ENCODE measurements around the gene ZNF772. TPM values are rescaled to one million over a fixed set of nuclear protein-coding genes. Genes with fewer than 3 reads are reported as not detected.

Gene ZNF772
- total RNA-seq, 5 donors from 2014 or later (not counting 1 experiment from before 2014, with no cell fraction given): 2.3 to 12.1 (median 9.4) TPM

GRCh38 chr19:57438925-57439324, 38.4 kb downstream of the ZNF772 start:
- H3K27ac ChIP-seq (ENCODE audit: low read length): no peak overlapping the region
- H3K36me3 Mint-ChIP-seq: peaks cover 61% of the 10 kb centered on the region
- H3K9me3 Mint-ChIP-seq: peaks cover 30 to 50% (median 40%) of the 10 kb centered on the region in 3 donors

GRCh38 chr19:57437931-57438330, 39.4 kb downstream of the ZNF772 start:
- DNase-seq (no peak), ATAC-seq (replicated peaks in 1 of 4) (no peak)
- CTCF ChIA-PET: no interaction called here
- Mint-ChIP-seq H3K36me3 (peaks cover 51% of the 10 kb centered on the region), H3K4me3 (no peak overlapping the region), H3K27ac (no peak overlapping the region), H3K9me3 (peaks cover 28 to 41% (median 33%) of the 10 kb centered on the region in 3 donors), H3K27me3 (no peaks in the 10 kb centered on the region), H3K4me1 (peaks cover 23 to 44% (median 27%) of the 10 kb centered on the region in 3 donors)
- POLR2A ChIA-PET: interaction anchor here in 1 of 2 donors (0.6 kb wide), 2 partner anchors 62 to 380 kb away, joined by 3 read pairs; partner anchors contain the start of gene ZNF773
- Histone ChIP-seq H3K27me3 (replicated peaks in 1 of 2; ENCODE audit: control insufficient read depth in 2 of 2, extremely low read depth in 1 of 2, insufficient read depth in 2 of 2, low read length in 1 of 2) (no peaks in the 10 kb centered on the region), H3K4me1 (ENCODE audit: control insufficient read depth in 1 of 2, extremely low read depth in 1 of 2, insufficient read depth in 2 of 2, low read length in 2 of 2) (peaks cover 3 to 22% of the 10 kb centered on the region in 2 experiments), H3K4me3 (ENCODE audit: control insufficient read depth in 1 of 2, extremely low read depth in 1 of 2, low read length in 1 of 2) (no peak overlapping the region), H3K9me3 (peaks cover 2% of the 10 kb centered on the region), H3K36me3 (ENCODE audit: control insufficient read depth in 2 of 2, extremely low read depth in 1 of 2, insufficient read depth in 1 of 2, low read length in 1 of 2) (peaks cover 8 to 30% of the 10 kb centered on the region in 2 donors), H3K27ac (ENCODE audit: low read length) (no peak overlapping the region)
- 82% methylated on average over 2 of the region's 4 CpGs for WGBS (ENCODE audit: insufficient coverage)

More at GRCh38 chr19:57438925-57439324, 38.4 kb downstream of the ZNF772 start:
- DNase-seq (no peak), ATAC-seq (replicated peaks in 1 of 4) (no peak)
- Histone ChIP-seq H3K4me3 (ENCODE audit: control insufficient read depth in 1 of 2, extremely low read depth in 1 of 2, low read length in 1 of 2) (no peak overlapping the region), H3K9me3 (peaks cover 2% of the 10 kb centered on the region), H3K4me1 (ENCODE audit: control insufficient read depth in 1 of 2, extremely low read depth in 1 of 2, insufficient read depth in 2 of 2, low read length in 2 of 2) (peaks cover 3 to 22% of the 10 kb centered on the region in 2 experiments), H3K27me3 (replicated peaks in 1 of 2; ENCODE audit: control insufficient read depth in 2 of 2, extremely low read depth in 1 of 2, insufficient read depth in 2 of 2, low read length in 1 of 2) (no peaks in the 10 kb centered on the region), H3K36me3 (ENCODE audit: control insufficient read depth in 2 of 2, extremely low read depth in 1 of 2, insufficient read depth in 1 of 2, low read length in 1 of 2) (peaks cover 11 to 39% of the 10 kb centered on the region in 2 donors)
- WGBS (ENCODE audit: insufficient coverage): 97% methylated on average over 8 of the region's 9 CpGs
- CTCF ChIA-PET: no interaction called here
- POLR2A ChIA-PET: no interaction called here
- H3K27ac Mint-ChIP-seq: no peak overlapping the region
- no peaks in the 10 kb centered on the region for H3K27me3 Mint-ChIP-seq
- H3K4me3 Mint-ChIP-seq: no peak overlapping the region
- peaks cover 23 to 44% (median 27%) of the 10 kb centered on the region in 3 donors for H3K4me1 Mint-ChIP-seq

- Mint-ChIP-seq H3K36me3 (peaks cover 36% of the 10 kb centered on the region), H3K4me1 (peaks cover 23 to 44% (median 27%) of the 10 kb centered on the region in 3 donors), H3K27ac (peak overlapping the region in 1 of 2 donors; percentile 5), H3K9me3 (peaks cover 19 to 27% (median 24%) of the 10 kb centered on the region in 3 donors), H3K4me3 (peak overlapping the region; percentile 92 to 98 (median 97)), H3K27me3 (no peaks in the 10 kb centered on the region)
- Histone ChIP-seq H3K4me3 (ENCODE audit: control insufficient read depth in 1 of 2, extremely low read depth in 1 of 2, low read length in 1 of 2) (no peak overlapping the region), H3K36me3 (ENCODE audit: control insufficient read depth in 2 of 2, extremely low read depth in 1 of 2, insufficient read depth in 1 of 2, low read length in 1 of 2) (peaks cover 8 to 16% of the 10 kb centered on the region in 2 donors), H3K27ac (ENCODE audit: low read length) (no peak overlapping the region), H3K27me3 (replicated peaks in 1 of 2; ENCODE audit: control insufficient read depth in 2 of 2, extremely low read depth in 1 of 2, insufficient read depth in 2 of 2, low read length in 1 of 2) (no peaks in the 10 kb centered on the region), H3K4me1 (ENCODE audit: control insufficient read depth in 1 of 2, extremely low read depth in 1 of 2, insufficient read depth in 2 of 2, low read length in 2 of 2) (peaks cover 3 to 22% of the 10 kb centered on the region in 2 experiments), H3K9me3 (no peaks in the 10 kb centered on the region)
- POLR2A ChIA-PET: interaction anchor here in 1 of 2 donors (0.6 kb wide), 1 partner anchor 1023 kb away, joined by 4 read pairs; no protein-coding TSS in a partner anchor
- CTCF ChIA-PET: interaction anchor here in 1 of 2 donors (0.6 kb wide), 1 partner anchor 274 kb away, joined by 4 read pairs; no protein-coding TSS in a partner anchor
- ATAC-seq (replicated peaks in 1 of 4) (no peak), DNase-seq (no peak)
- WGBS (ENCODE audit: insufficient coverage): no CpG with 5 or more reads among the region's 1 CpG
These were observed 40.9 kb downstream of the ZNF772 start for GRCh38 chr19:57436417-57436816.

DNA sequence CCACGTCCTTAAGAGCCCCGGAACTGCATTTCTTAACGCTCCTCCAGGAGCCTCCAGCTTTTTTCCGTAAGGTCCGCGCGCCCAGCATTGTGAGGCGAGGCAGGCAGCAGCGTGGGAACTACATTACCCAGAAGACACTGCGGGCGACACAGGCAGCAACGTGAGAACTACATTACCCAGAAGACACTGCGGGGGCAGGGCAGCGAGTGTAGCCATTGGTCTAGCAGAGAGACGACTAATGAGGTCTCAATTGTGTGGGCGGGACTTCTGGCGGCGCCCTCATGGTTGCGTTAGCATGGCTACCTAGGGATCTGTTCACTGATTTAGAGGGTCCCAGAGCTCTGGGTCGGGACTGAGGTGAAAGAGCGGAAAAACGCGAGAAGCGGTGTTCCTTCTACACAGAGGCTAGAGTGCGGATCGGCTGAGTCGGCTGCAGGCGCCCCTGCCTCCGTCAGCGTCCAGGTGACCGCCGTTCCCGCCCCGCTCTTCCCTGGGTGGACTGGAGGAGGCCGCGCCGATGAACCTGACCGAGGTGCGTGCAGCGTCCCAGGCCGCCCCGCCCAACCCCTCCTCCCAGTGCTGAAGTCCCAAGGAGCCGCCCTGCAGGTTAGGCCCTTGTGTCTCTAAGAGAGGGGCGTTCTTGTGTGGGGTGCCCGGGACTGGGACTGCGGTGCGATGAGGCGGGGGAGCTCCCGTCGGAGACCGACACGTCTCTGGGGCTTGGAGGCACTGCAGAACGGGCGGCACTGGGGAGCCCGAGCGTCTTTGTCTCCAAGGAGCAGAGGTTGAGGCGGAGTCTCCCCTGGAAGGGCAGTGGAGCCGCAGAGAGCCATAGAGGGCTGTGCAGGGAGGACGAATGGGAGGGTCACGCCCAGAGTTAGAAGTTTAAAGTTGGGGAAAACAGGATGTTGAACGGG, 42.0 kb downstream of the ZNF772 start, which contains the start of gene ZNF749:
ZNF749 (plus strand) TSS at position 264 of the 917 bp plus-strand sequence; CDS start at position 518, 254 bp downstream.
- Histone ChIP-seq H3K4me1 (ENCODE audit: control insufficient read depth in 1 of 2, extremely low read depth in 1 of 2, insufficient read depth in 2 of 2, low read length in 2 of 2) (peaks cover 3 to 22% of the 10 kb centered on the region in 2 experiments), H3K36me3 (ENCODE audit: control insufficient read depth in 2 of 2, extremely low read depth in 1 of 2, insufficient read depth in 1 of 2, low read length in 1 of 2) (peaks cover 8 to 15% of the 10 kb centered on the region in 2 donors), H3K27ac (ENCODE audit: low read length) (peak within 1 kb of the TSS; percentile 51), H3K9me3 (no peaks in the 10 kb centered on the region), H3K27me3 (replicated peaks in 1 of 2; ENCODE audit: control insufficient read depth in 2 of 2, extremely low read depth in 1 of 2, insufficient read depth in 2 of 2, low read length in 1 of 2) (no peaks in the 10 kb centered on the region), H3K4me3 (ENCODE audit: control insufficient read depth in 1 of 2, extremely low read depth in 1 of 2, low read length in 1 of 2) (peak within 1 kb of the TSS; percentile 74 to 85)
- Mint-ChIP-seq H3K9me3 (peaks cover 10 to 21% (median 20%) of the 10 kb centered on the region in 3 donors), H3K27ac (peak within 1 kb of the TSS; percentile 86 to 95), H3K4me3 (peak within 1 kb of the TSS; percentile 92 to 98 (median 97)), H3K27me3 (no peaks in the 10 kb centered on the region), H3K36me3 (peaks cover 27% of the 10 kb centered on the region), H3K4me1 (peaks cover 23 to 40% (median 27%) of the 10 kb centered on the region in 3 donors)
- POLR2A ChIA-PET: no interaction called here
- DNase-seq (peak; percentile 90 to 99 (median 97)), ATAC-seq (replicated peaks in 1 of 4) (peak; percentile 99 to 100 (median 100))
- CTCF ChIA-PET: interaction anchor here in 1 of 2 donors (0.8 kb wide), 1 partner anchor 29 kb away, joined by 5 read pairs; no protein-coding TSS in a partner anchor
- under 1% methylated on average over 53 of the region's 61 CpGs for WGBS (ENCODE audit: insufficient coverage)

GRCh38 chr19:57434386-57435061, 42.8 kb downstream of the ZNF772 start:
- Histone ChIP-seq H3K9me3 (no peaks in the 10 kb centered on the region), H3K36me3 (ENCODE audit: control insufficient read depth in 2 of 2, extremely low read depth in 1 of 2, insufficient read depth in 1 of 2, low read length in 1 of 2) (peaks cover 8 to 13% of the 10 kb centered on the region in 2 donors), H3K4me1 (ENCODE audit: control insufficient read depth in 1 of 2, extremely low read depth in 1 of 2, insufficient read depth in 2 of 2, low read length in 2 of 2) (peaks cover 3 to 22% of the 10 kb centered on the region in 2 experiments), H3K27me3 (replicated peaks in 1 of 2; ENCODE audit: control insufficient read depth in 2 of 2, extremely low read depth in 1 of 2, insufficient read depth in 2 of 2, low read length in 1 of 2) (no peaks in the 10 kb centered on the region), H3K4me3 (ENCODE audit: control insufficient read depth in 1 of 2, extremely low read depth in 1 of 2, low read length in 1 of 2) (peak overlapping the region; percentile 74 to 85), H3K27ac (ENCODE audit: low read length) (no peak overlapping the region)
- DNase-seq (peak in 2 of 35 experiments; percentile 1 to 26), ATAC-seq (replicated peaks in 1 of 4) (peak in 3 of 4 experiments; percentile 2 to 7 (median 4))
- WGBS (ENCODE audit: insufficient coverage): 35% methylated on average over 12 of the region's 15 CpGs
- peaks cover 19% of the 10 kb centered on the region for H3K36me3 Mint-ChIP-seq
- H3K4me3 Mint-ChIP-seq: peak overlapping the region; percentile 92 to 98 (median 97)
- ChIA-PET POLR2A (no interaction called here), CTCF (interaction anchor here in 1 of 2 donors (0.6 kb wide), 1 partner anchor 346 kb away, joined by 3 read pairs; no protein-coding TSS in a partner anchor)
- H3K27me3 Mint-ChIP-seq: no peaks in the 10 kb centered on the region
- H3K27ac Mint-ChIP-seq: peak overlapping the region; percentile 86 to 95
- peaks cover 3 to 14% (median 12%) of the 10 kb centered on the region in 3 donors for H3K9me3 Mint-ChIP-seq
- H3K4me1 Mint-ChIP-seq: peaks cover 23 to 32% (median 27%) of the 10 kb centered on the region in 3 donors

All from T-cell (primary cell).